SK-N-SH (cell line): ENCODE measurements around the gene NPDC1. TPM values are rescaled to one million over a fixed set of nuclear protein-coding genes. Genes with fewer than 3 reads are reported as not detected.

ENCODE experiments used
- CTCF ChIA-PET: fragments of 300-600, 350-600 bp; formaldehyde crosslinking; extraction: SDS; loops from one replicate; lab custom pipeline; 2021; lab: Yijun Ruan, JAX
- POLR2A ChIA-PET: fragments of 350-600 bp; sonication (Branson Sonifier 250); formaldehyde crosslinking; extraction: SDS; loops from one replicate; lab custom pipeline; 2020; ENCODE audit warnings: antibody characterized with exemption, inconsistent platforms; lab: Yijun Ruan, JAX
- DNase-seq: peaks from one replicate; pipeline ENCODE4 v3.0.0; 2012
- H2AFZ ChIP-seq: fragments of 200-600 bp; sonication (generic); 2 replicates; pipeline ENCODE4 v1.8.1; 2016; ENCODE audit warnings: antibody characterized with exemption, mild to moderate bottlenecking, low read depth
- H3F3A ChIP-seq: fragments of 200-600 bp; sonication (generic); replicated peaks from 2 replicates; pipeline ENCODE3; 2016; ENCODE audit warnings: antibody characterized with exemption, mild to moderate bottlenecking; ENCODE audit not compliant: insufficient read depth
- H3K27ac ChIP-seq, 2 experiments: fragments of 200-500 bp in 1 of 2; fragments of 200-600 bp in 1 of 2; sonication (Bioruptor generic) in 1 of 2; sonication (generic), shearing (Covaris generic) in 1 of 2; 2 replicates each; pipeline versions ENCODE4 v1.5.1 to v1.6.1; 2014 to 2016; ENCODE audit warnings: low read depth in 2 of 2, inconsistent platforms in 1 of 2, low read length in 1 of 2, mild to moderate bottlenecking in 1 of 2, mixed read lengths in 1 of 2
- H3K27me3 ChIP-seq: fragments of 200-600 bp; sonication (generic), shearing (Covaris generic); 2 replicates; pipeline ENCODE4 v1.6.1; 2016; ENCODE audit warnings: mixed run types; ENCODE audit not compliant: insufficient read depth
- H3K36me3 ChIP-seq, 2 experiments: fragments of 200-500 bp in 1 of 2; fragments of 200-600 bp in 1 of 2; sonication (Bioruptor generic) in 1 of 2; sonication (generic) in 1 of 2; replicated peaks in 1 of 2; 2 replicates each; pipeline versions ENCODE3 to v1.5.1; 2014 to 2016; ENCODE audit warnings: low read length in 1 of 2, mild to moderate bottlenecking in 1 of 2; ENCODE audit not compliant: insufficient read depth in 2 of 2, control insufficient read depth in 1 of 2
- H3K4me1 ChIP-seq, 2 experiments: fragments of 200-500 bp in 1 of 2; fragments of 200-600 bp in 1 of 2; sonication (Bioruptor generic) in 1 of 2; sonication (generic), shearing (Covaris generic) in 1 of 2; 2 replicates each; pipeline versions ENCODE4 v1.5.1 to v1.6.1; 2014 to 2016; ENCODE audit warnings: low read depth in 1 of 2, low read length in 1 of 2, mixed run types in 1 of 2; ENCODE audit not compliant: insufficient read depth in 2 of 2, control insufficient read depth in 1 of 2
- H3K4me2 ChIP-seq: fragments of 200-600 bp; sonication (generic), shearing (Covaris generic); 2 replicates; pipeline ENCODE4 v1.6.1; 2017; ENCODE audit warnings: mixed run types
- H3K4me3 ChIP-seq, 2 experiments: fragments of 200-500 bp in 1 of 2; fragments of 200-600 bp in 1 of 2; sonication (Bioruptor generic) in 1 of 2; sonication (generic), shearing (Covaris generic) in 1 of 2; 2 replicates each; pipeline versions ENCODE4 v1.5.1 to v1.8.1; 2014 to 2016; ENCODE audit warnings: low read depth in 2 of 2, inconsistent platforms in 1 of 2, low read length in 1 of 2, mild to moderate bottlenecking in 1 of 2, mixed read lengths in 1 of 2, moderate library complexity in 1 of 2
- H3K79me2 ChIP-seq: fragments of 200-600 bp; sonication (generic); 2 replicates; pipeline ENCODE4 v1.8.1; 2017; ENCODE audit warnings: mild to moderate bottlenecking; ENCODE audit not compliant: insufficient read depth
- H3K9ac ChIP-seq: fragments of 200-600 bp; sonication (generic); 2 replicates; pipeline ENCODE4 v1.6.1; 2017; ENCODE audit warnings: mixed run types
- H3K9me2 ChIP-seq: fragments of 200-600 bp; sonication (generic); 2 replicates; pipeline ENCODE4 v1.6.1; 2017; ENCODE audit warnings: mixed run types
- H3K9me3 ChIP-seq: fragments of 200-600 bp; sonication (generic); 2 replicates; pipeline ENCODE4 v1.6.1; 2017; ENCODE audit warnings: mixed run types, mild to moderate bottlenecking, moderate library complexity
- H4K20me1 ChIP-seq: fragments of 200-600 bp; sonication (generic); 2 replicates; pipeline ENCODE4 v1.6.1; 2017; ENCODE audit warnings: mild to moderate bottlenecking, mixed run types; ENCODE audit not compliant: insufficient read depth
- CHD2 ChIP-seq: fragments of 150-350 bp; IDR thresholded peaks from 2 replicates; pipeline ENCODE4 v1.6.1; 2018; ENCODE audit warnings: low read length; ENCODE audit not compliant: partially characterized antibody
- ELF1 ChIP-seq: IDR thresholded peaks from 2 replicates; pipeline ENCODE4 v1.4.0; 2012
- EZH2phosphoT487 ChIP-seq: fragments of 200-600 bp; sonication (generic); IDR thresholded peaks from 2 replicates; pipeline ENCODE4 v1.6.1; 2017; ENCODE audit warnings: low read depth, mixed run types, mild to moderate bottlenecking, antibody characterized with exemption, moderate library complexity, borderline replicate concordance
- FOSL2 ChIP-seq: IDR thresholded peaks from 2 replicates; pipeline ENCODE4 v1.4.0; 2012; ENCODE audit warnings: low read depth, mild to moderate bottlenecking, moderate library complexity, borderline replicate concordance
- FOXJ3 ChIP-seq: sonication (generic); formaldehyde crosslinking; IDR thresholded peaks from 2 replicates; pipeline ENCODE4 v1.5.1; 2020; ENCODE audit warnings: mild to moderate bottlenecking, missing genetic modification reagents
- GABPA ChIP-seq: IDR thresholded peaks from 2 replicates; pipeline ENCODE4 v1.4.0; 2012; ENCODE audit warnings: low read depth, mild to moderate bottlenecking
- GATA2 ChIP-seq: sonication (generic); formaldehyde crosslinking; IDR thresholded peaks from 2 replicates; pipeline ENCODE4 v1.5.0; 2020; ENCODE audit warnings: mild to moderate bottlenecking, missing genetic modification reagents
- JUND ChIP-seq: IDR thresholded peaks from 2 replicates; pipeline ENCODE4 v1.4.0; 2012
- MEF2A ChIP-seq: IDR thresholded peaks from 2 replicates; pipeline ENCODE4 v1.4.0; 2012; ENCODE audit warnings: low read depth, borderline replicate concordance
- MXI1 ChIP-seq: IDR thresholded peaks from 2 replicates; pipeline ENCODE4 v1.6.1; 2012; ENCODE audit warnings: mild to moderate bottlenecking, low read depth, low read length, improper control_type of control experiment
- NFIC ChIP-seq: IDR thresholded peaks from 2 replicates; pipeline ENCODE4 v1.4.0; 2012; ENCODE audit warnings: borderline replicate concordance
- POLR2AphosphoS5 ChIP-seq: IDR thresholded peaks from 2 replicates; pipeline ENCODE4 v1.6.1; 2012; ENCODE audit warnings: low read depth, low read length
- RAD21 ChIP-seq: IDR thresholded peaks from 2 replicates; pipeline ENCODE4 v1.6.1; 2012; ENCODE audit warnings: mild to moderate bottlenecking, low read length
- RXRA ChIP-seq: IDR thresholded peaks from 2 replicates; pipeline ENCODE4 v1.4.0; 2012; ENCODE audit warnings: low read depth, mild to moderate bottlenecking, borderline replicate concordance
- SIN3A ChIP-seq: IDR thresholded peaks from 2 replicates; pipeline ENCODE4 v1.6.1; 2012; ENCODE audit warnings: low read depth, mild to moderate bottlenecking, low read length, moderate library complexity, borderline replicate concordance
- SMC3 ChIP-seq: IDR thresholded peaks from 2 replicates; pipeline ENCODE4 v1.6.1; 2012; ENCODE audit warnings: low read depth, low read length, improper control_type of control experiment
- TCF12 ChIP-seq: IDR thresholded peaks from 2 replicates; pipeline ENCODE4 v1.4.0; 2012
- WGBS: methylation state at CpG from one replicate; pipeline ENCODE4 v1.1.6; 2017; ENCODE audit warnings: low lambda C conversion rate; 5-methylcytosine and 5-hydroxymethylcytosine counted together
- polyA plus RNA-seq, 3 experiments: library from polyadenylated mRNA; depleted of rRNA; stranded (reverse); fragments of >200 nt; gene quantifications; 2 replicates each; pipeline ENCODE4 v1.2.3, GENCODE V29; 2012
- TF ChIP-seq, protein P1 (sequence below): fragments of 150-350 bp; IDR thresholded peaks from 2 replicates; pipeline ENCODE4 v1.6.1; 2016; ENCODE audit warnings: mild to moderate bottlenecking, low read depth, low read length
- TF ChIP-seq, protein P2 (sequence below): IDR thresholded peaks from 2 replicates; pipeline ENCODE4; 2012
- TF ChIP-seq, protein P3 (sequence below): IDR thresholded peaks from 2 replicates; pipeline ENCODE4 v1.4.0; 2012; ENCODE audit warnings: low read depth, borderline replicate concordance
- TF ChIP-seq, protein P4 (sequence below): IDR thresholded peaks from 2 replicates; pipeline ENCODE4 v1.4.0; 2012; ENCODE audit warnings: low read depth

NPDC1 gene
- polyA plus RNA-seq, 1 of the 3 experiments (the other 2 are of a cell fraction): 48.1 TPM

DNA sequence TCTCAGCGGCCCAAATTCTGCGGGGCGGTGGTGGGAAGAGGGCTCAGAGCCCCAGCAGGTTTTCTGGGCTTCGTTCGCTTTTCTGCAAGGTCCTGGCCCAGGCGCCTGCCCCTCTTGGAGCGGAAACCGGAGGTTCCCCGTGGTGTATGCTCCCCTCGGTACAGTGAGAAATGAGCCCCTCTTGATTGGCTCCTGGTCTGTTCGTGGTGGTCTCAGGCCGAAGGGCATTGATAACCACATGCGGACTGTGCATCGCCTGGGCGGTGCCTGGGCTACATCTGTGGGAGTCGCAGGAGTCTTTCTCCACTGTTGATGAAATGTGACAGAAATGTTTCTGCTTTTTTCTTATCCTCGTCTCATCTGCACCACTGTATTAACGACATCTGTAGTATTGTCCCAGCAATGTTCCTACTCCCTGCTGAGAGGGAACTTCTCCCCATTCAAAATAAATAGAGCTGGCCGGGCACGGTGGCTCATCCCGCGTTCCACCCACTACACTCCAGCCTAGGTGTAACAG, 41.5 kb upstream of the NPDC1 start:
- peaks cover 18% of the 10 kb centered on the region for H3F3A ChIP-seq
- H3K9ac ChIP-seq: peak overlapping the region; percentile 79
- H3K36me3 ChIP-seq: peaks cover 9 to 12% of the 10 kb centered on the region in 2 experiments
- peaks cover 13 to 21% of the 10 kb centered on the region in 2 experiments for H3K4me1 ChIP-seq
- no peaks in the 10 kb centered on the region for H3K27me3 ChIP-seq
- TF ChIP-seq SIN3A (no peak), GABPA (peak; percentile 34; the same call in 1 of the 2 replicates)
- WGBS: 25% methylated on average over 8 of the region's 22 CpGs
- peak overlapping the region; percentile 99 for H3K4me2 ChIP-seq
- CTCF ChIA-PET: interaction anchor here (0.7 to 3.5 kb wide), 13 partner anchors 8 to 149 kb away, joined by 3 to 18 read pairs (median 5); partner anchors contain the start of genes NPDC1, RNF224 and SAPCD2
- H4K20me1 ChIP-seq: no peaks in the 10 kb centered on the region
- peak overlapping the region; percentile 80 to 93 for H3K4me3 ChIP-seq
- peak; percentile 67 for DNase-seq
- peaks cover 18% of the 10 kb centered on the region; the same call in 1 of the 2 replicates for H3K79me2 ChIP-seq
- POLR2A ChIA-PET: interaction anchor here (0.6 to 2.1 kb wide), 6 partner anchors 17 to 309 kb away, joined by 3 to 21 read pairs (median 6); partner anchors contain the start of genes NPDC1, RNF208, SAPCD2 and TUBB4B
- no peaks in the 10 kb centered on the region for H3K9me2 ChIP-seq
- H3K27ac ChIP-seq: peak overlapping the region; percentile 57 to 88; a peak in 3 of 4 replicates
- no peaks in the 10 kb centered on the region for H3K9me3 ChIP-seq
- H2AFZ ChIP-seq: peak overlapping the region; percentile 69; the same call in 1 of the 2 replicates

DNA sequence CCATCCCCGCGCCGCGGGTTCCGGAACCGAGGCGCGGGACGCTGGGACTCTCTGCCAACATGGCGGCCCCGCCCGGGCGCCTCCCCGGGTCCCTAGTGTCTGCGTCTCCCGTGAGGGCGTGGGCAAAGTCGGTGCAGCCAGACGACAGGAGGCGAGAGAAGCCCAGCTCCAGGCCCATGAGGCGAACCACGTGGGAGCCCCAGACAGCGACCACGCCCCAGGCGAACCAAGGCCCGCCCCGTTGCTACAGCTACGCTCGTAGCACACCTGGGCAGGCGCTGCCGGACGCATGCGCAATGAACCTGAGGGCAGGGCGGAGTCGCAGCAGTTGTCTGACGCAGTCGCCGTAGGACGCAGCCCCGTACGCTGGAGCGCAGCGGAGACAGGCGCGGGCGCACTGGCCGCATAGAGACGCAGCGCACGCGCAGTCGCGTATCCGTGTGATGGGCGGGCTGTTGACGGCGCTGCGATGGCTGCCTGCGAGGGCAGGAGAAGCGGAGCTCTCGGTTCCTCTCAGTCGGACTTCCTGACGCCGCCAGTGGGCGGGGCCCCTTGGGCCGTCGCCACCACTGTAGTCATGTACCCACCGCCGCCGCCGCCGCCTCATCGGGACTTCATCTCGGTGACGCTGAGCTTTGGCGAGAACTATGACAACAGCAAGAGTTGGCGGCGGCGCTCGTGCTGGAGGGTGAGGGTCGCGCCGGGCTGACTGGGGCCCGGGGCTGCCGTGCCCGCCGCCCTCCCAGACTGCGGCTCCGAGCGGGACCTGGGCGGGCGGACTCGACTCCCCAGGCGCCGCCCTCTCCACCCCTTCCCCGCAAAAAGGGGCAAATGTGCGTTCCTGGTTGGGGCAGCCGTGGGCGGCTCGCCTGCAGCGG, 40.8 kb upstream of the NPDC1 start, which contains the start of gene MAN1B1:
TSS of gene MAN1B1 (plus strand) at position 455 of the 878 bp plus-strand sequence. CDS start at position 470, 15 bp downstream.
- Histone ChIP-seq H3K27me3 (no peaks in the 10 kb centered on the region), H3K9me3 (no peaks in the 10 kb centered on the region), H3K4me1 (peaks cover 13 to 21% of the 10 kb centered on the region in 2 experiments), H3K9ac (peak within 1 kb of the TSS; percentile 79), H4K20me1 (no peaks in the 10 kb centered on the region), H3K4me2 (peak within 1 kb of the TSS; percentile 99), H2AFZ (peak within 1 kb of the TSS; percentile 69; the same call in 1 of the 2 replicates), H3K27ac (peak within 1 kb of the TSS; percentile 57 to 88), H3K36me3 (peaks cover 8 to 11% of the 10 kb centered on the region in 2 experiments), H3K9me2 (no peaks in the 10 kb centered on the region), H3K4me3 (peak within 1 kb of the TSS; percentile 80 to 93), H3F3A (peaks cover 18% of the 10 kb centered on the region), H3K79me2 (peaks cover 15% of the 10 kb centered on the region; the same call in 1 of the 2 replicates)
- CTCF ChIA-PET: interaction anchor here (0.6 to 2.1 kb wide), 13 partner anchors 9 to 244 kb away, joined by 3 to 17 read pairs (median 4); partner anchors contain the start of genes AJM1, NPDC1, RNF224 and SAPCD2
- peak; percentile 98 for DNase-seq
- 0% methylated on average over 2 of the region's 101 CpGs for WGBS
- POLR2A ChIA-PET: interaction anchor here (0.6 to 2.1 kb wide), 9 partner anchors 9 to 308 kb away, joined by 3 to 21 read pairs (median 4); partner anchors contain the start of genes GRIN1, NPDC1, RNF208 and SAPCD2
- TF ChIP-seq, protein P1, sequence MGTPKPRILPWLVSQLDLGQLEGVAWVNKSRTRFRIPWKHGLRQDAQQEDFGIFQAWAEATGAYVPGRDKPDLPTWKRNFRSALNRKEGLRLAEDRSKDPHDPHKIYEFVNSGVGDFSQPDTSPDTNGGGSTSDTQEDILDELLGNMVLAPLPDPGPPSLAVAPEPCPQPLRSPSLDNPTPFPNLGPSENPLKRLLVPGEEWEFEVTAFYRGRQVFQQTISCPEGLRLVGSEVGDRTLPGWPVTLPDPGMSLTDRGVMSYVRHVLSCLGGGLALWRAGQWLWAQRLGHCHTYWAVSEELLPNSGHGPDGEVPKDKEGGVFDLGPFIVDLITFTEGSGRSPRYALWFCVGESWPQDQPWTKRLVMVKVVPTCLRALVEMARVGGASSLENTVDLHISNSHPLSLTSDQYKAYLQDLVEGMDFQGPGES: no peak
- TF ChIP-seq TCF12 (no peak), ELF1 (no peak), SMC3 (no peak), NFIC (no peak), JUND (no peak), GATA2 (CRISPR knock-in tag) (no peak), GABPA (no peak), CHD2 (no peak), EZH2phosphoT487 (no peak), MXI1 (peak; percentile 100), MEF2A (no peak), POLR2AphosphoS5 (peak; percentile 48), FOXJ3 (CRISPR knock-in tag) (no peak), RXRA (no peak), RAD21 (no peak), FOSL2 (no peak)
- TF ChIP-seq, protein P2, sequence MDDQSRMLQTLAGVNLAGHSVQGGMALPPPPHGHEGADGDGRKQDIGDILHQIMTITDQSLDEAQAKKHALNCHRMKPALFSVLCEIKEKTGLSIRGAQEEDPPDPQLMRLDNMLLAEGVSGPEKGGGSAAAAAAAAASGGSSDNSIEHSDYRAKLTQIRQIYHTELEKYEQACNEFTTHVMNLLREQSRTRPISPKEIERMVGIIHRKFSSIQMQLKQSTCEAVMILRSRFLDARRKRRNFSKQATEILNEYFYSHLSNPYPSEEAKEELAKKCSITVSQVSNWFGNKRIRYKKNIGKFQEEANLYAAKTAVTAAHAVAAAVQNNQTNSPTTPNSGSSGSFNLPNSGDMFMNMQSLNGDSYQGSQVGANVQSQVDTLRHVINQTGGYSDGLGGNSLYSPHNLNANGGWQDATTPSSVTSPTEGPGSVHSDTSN: 0 out of 2 replicates have a peak, but pooled peaks have one; percentile 5
- TF ChIP-seq, protein P3, sequence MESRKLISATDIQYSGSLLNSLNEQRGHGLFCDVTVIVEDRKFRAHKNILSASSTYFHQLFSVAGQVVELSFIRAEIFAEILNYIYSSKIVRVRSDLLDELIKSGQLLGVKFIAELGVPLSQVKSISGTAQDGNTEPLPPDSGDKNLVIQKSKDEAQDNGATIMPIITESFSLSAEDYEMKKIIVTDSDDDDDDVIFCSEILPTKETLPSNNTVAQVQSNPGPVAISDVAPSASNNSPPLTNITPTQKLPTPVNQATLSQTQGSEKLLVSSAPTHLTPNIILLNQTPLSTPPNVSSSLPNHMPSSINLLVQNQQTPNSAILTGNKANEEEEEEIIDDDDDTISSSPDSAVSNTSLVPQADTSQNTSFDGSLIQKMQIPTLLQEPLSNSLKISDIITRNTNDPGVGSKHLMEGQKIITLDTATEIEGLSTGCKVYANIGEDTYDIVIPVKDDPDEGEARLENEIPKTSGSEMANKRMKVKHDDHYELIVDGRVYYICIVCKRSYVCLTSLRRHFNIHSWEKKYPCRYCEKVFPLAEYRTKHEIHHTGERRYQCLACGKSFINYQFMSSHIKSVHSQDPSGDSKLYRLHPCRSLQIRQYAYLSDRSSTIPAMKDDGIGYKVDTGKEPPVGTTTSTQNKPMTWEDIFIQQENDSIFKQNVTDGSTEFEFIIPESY: no peak
- TF ChIP-seq, protein P4, sequence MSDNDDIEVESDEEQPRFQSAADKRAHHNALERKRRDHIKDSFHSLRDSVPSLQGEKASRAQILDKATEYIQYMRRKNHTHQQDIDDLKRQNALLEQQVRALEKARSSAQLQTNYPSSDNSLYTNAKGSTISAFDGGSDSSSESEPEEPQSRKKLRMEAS: peak; percentile 91
